ENCODE measurements around the gene MAPK8.

Gene MAPK8

DNA sequence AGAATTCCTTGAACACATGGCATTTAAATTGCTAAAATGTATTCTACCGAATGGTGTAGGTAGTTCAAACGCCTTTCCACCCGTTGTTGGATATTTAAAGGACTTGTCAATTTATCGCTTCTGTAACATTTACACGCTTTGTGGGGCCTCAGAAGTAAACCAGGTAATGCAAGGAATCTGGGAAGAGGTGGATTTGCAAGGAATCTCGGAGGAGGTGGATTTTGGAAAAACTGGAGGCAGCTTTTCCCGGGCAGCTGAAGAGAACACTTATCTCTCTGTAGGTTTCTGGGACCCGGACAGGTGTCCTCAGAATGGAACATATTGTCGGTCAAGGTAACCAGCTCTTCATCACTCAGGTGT is 592 bp upstream of the MAPK8 start:
- peak overlapping the region; percentile 70 for H3K27ac Mint-ChIP-seq
- no peak for DNase-seq
- peak overlapping the region; percentile 67 for H3K4me3 Mint-ChIP-seq
- no peaks in the 10 kb centered on the region for H3K27me3 Mint-ChIP-seq
- peaks cover 7% of the 10 kb centered on the region for H3K36me3 Mint-ChIP-seq (ENCODE audit: low read depth)
- H3K4me1 Mint-ChIP-seq = peaks cover 38% of the 10 kb centered on the region
- no peaks in the 10 kb centered on the region for H3K9me3 Mint-ChIP-seq
- no peak for ATAC-seq

DNA sequence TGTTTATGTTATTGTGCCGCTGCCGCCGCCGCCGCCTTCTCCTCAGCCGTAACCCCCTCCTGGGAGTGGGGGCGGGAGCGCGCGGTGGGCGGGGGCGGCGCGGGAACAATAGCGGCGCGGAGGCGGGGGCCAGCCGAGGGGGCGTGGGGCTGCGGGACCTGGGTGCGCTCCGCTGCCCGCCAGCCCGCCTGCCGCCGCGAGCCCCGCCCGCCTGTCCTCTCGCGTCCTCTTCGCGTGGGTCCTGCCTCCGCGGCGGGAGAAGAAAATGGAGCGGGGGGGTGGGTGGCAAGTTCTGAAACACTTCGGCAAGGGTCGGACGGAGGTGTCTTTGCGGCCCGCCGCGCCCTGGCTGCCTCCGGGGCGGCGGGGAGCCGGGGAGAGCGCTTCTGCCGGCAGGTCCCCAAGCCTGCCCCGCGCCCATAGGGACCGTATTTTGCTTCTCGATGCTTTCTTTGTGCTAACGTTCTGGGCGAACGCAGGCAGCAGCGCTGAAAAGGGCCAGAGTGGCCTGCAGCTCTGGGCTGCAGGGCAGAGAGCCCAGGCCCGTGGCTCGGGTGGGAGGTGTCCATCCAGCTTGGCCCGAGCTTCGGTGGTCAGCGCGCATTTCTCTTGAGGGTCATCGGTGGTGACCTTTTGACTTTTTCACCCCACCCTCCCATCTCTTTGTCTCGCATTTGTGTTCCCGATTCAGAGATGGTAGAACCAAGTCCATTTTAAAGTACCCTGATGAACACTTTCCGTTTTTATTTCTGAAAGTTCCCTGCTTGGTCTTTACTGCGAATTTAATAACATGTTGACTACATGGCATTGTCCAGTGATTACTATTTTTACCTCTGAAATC is 613 bp downstream of the MAPK8 start:
- H3K9me3 Mint-ChIP-seq = no peaks in the 10 kb centered on the region
- DNase-seq (peak; percentile 59), ATAC-seq (no peak)
- H3K27ac Mint-ChIP-seq = peak overlapping the region; percentile 85
- H3K4me3 Mint-ChIP-seq = peak overlapping the region; percentile 93
- H3K36me3 Mint-ChIP-seq (ENCODE audit: low read depth) = peaks cover 7% of the 10 kb centered on the region
- peaks cover 43% of the 10 kb centered on the region for H3K4me1 Mint-ChIP-seq
- no peaks in the 10 kb centered on the region for H3K27me3 Mint-ChIP-seq

DNA sequence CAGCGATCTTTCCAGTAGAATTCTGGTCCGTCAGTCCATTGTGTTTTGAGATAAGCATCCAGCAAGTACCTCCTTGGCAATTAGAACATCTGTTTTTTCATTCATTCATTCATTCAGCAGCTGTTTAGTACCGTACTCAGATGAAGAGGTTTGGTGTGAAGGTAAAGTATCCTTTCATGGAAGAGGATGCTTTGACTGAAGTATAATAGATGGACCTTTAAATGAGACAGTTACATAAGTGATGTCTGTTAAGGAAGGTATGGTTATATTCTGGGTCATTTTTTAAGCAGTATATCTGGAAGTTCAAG is 1.2 kb downstream of the MAPK8 start:
- no peak for DNase-seq
- Mint-ChIP-seq H3K4me1 (peaks cover 49% of the 10 kb centered on the region), H3K9me3 (no peaks in the 10 kb centered on the region), H3K27me3 (no peaks in the 10 kb centered on the region), H3K4me3 (peak overlapping the region; percentile 93), H3K27ac (peak overlapping the region; percentile 85), H3K36me3 (ENCODE audit: low read depth) (peaks cover 7% of the 10 kb centered on the region)
- no peak for ATAC-seq

DNA sequence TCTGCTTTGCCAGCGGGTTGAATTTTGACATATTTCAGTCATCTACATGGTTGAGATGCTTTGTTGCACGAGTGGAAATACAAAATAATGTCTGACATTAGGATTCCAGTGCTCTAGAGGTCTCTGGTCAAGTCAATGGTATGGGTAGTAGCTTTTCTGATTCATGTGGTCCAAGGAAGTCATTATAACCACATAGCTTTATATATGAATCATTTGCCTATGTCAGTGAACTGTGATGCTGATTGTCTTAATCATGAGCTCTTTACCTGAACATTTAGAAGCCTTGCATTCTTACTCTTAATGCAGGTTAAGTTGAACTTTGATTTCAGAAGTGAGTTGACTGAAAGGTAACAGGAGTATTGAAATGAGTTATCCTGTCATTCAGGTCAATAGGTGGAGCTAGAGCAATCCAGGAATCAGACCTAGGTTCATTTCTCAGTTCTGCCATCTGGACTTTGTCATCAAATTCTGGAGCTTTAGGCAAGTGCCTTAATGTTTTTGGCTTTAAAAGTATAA is 3.3 kb downstream of the MAPK8 start:
- Mint-ChIP-seq H3K27ac (peak overlapping the region; percentile 74), H3K4me1 (peaks cover 53% of the 10 kb centered on the region)
- ATAC-seq = peak; percentile 67

DNA sequence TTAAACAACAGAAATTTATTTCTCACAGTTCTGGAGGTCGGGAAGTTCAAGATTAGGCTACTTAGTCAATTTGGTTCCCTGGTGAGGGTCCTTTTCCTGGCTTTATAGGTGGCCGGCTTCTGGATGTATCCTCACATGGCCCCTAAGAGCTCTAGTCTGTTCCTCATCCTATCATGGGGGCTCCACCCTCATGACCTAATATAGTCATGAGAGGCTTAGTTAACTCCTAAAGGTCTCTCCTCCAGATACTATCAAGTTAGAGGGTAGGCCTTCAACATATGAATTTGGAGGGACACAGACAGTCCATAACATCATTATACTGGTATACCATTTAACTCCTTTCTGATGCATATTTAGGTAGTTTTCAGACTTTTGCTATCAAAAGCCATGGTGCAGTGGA is 7.6 kb downstream of the MAPK8 start:
- peaks cover 40% of the 10 kb centered on the region for H3K4me1 Mint-ChIP-seq

More for the DNA sequence above, 3.3 kb downstream of the MAPK8 start:
- no peaks in the 10 kb centered on the region for H3K27me3 Mint-ChIP-seq
- DNase-seq = no peak
- H3K36me3 Mint-ChIP-seq (ENCODE audit: low read depth) = peaks cover 7% of the 10 kb centered on the region
- no peaks in the 10 kb centered on the region for H3K9me3 Mint-ChIP-seq
- no peak overlapping the region for H3K4me3 Mint-ChIP-seq

DNA sequence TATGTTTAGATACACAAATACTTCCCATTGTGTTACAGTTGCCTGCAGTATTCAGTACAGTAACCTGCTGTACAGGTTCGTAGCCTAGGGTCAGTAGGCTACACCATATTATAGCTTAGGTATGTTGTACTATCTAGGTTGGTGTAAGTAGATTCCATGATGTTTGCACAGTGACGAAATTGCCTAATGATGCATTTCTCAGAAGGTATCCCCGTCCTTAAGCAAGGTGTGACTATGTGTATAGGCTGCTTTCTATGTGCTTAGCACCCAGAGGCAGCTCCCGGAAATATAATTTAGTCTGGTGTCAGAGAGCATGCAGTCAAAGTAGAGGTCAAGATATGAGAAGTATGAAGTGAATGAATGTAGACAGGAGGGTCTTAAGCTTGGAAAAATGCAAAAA is 9.8 kb downstream of the MAPK8 start:
- ATAC-seq (no peak), DNase-seq (no peak)
- no peaks in the 10 kb centered on the region for H3K27me3 Mint-ChIP-seq
- no peak overlapping the region for H3K4me3 Mint-ChIP-seq
- peaks cover 8% of the 10 kb centered on the region for H3K36me3 Mint-ChIP-seq (ENCODE audit: low read depth)
- H3K4me1 Mint-ChIP-seq = peaks cover 25% of the 10 kb centered on the region
- H3K9me3 Mint-ChIP-seq = no peaks in the 10 kb centered on the region
- no peak overlapping the region for H3K27ac Mint-ChIP-seq

More for the DNA sequence above, 7.6 kb downstream of the MAPK8 start:
- no peak for DNase-seq
- Mint-ChIP-seq H3K27me3 (no peaks in the 10 kb centered on the region), H3K36me3 (ENCODE audit: low read depth) (peaks cover 3% of the 10 kb centered on the region), H3K9me3 (no peaks in the 10 kb centered on the region), H3K27ac (no peak overlapping the region), H3K4me3 (no peak overlapping the region)
- ATAC-seq = no peak

DNA sequence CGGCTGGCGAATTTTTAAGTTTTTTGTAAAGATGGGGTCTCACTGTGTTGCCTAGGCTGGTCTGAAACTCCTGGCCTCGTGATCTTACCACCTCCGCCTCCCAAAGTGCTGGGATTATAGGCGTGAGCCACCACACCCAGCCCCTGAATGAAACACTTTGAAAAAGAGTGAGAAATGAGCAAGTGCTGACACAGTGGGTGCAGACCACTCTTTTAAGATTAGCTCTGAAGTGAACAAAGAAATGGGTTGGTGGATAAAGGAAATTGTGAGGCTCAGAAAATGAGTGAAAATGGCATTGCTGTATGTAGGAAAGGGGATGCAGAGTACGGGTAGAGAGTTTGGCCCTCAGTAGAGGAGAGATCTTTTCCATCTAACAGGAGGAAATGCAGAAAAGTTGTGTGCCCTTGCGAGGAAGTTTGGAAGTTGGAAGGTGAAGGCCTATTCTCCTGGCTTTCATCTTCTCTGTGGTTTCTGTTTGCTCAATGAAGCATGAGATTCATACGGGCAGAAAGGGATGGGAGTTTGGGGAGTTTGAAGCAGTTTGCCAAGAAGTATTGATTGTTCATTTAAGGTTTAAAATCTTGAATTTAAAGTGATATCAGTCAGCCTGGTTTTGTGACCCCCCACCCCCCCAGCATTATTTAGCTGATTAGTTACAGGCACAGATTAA is 11.0 kb downstream of the MAPK8 start:
- DNase-seq (no peak), ATAC-seq (peak; percentile 49)
- Mint-ChIP-seq H3K27me3 (no peaks in the 10 kb centered on the region), H3K9me3 (no peaks in the 10 kb centered on the region), H3K36me3 (ENCODE audit: low read depth) (peaks cover 9% of the 10 kb centered on the region), H3K4me1 (peaks cover 13% of the 10 kb centered on the region), H3K4me3 (no peak overlapping the region), H3K27ac (no peak overlapping the region)

DNA sequence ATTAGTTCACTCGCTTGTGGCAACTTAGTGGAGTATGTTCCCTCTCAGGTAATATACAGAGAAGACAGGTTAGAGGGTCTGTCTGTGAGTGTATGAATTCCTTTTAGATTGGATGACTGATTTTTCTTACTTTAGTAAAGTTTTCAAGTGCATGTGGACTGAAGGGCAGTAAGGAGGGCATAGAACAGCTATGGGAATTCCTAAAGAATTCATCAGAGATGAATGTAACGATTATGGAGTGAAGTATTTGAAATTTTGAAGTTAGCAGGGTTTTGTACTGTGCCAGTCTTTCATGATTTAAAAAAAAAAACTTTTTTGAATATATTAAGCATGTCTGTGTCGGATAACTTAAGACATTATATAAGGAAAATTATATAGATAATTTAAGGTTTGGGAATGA is 15.5 kb downstream of the MAPK8 start:
- ATAC-seq (no peak), DNase-seq (no peak)
- Mint-ChIP-seq H3K36me3 (ENCODE audit: low read depth) (peaks cover 14% of the 10 kb centered on the region), H3K9me3 (no peaks in the 10 kb centered on the region), H3K27ac (no peak overlapping the region), H3K4me3 (no peak overlapping the region), H3K27me3 (no peaks in the 10 kb centered on the region), H3K4me1 (peaks cover 33% of the 10 kb centered on the region)

DNA sequence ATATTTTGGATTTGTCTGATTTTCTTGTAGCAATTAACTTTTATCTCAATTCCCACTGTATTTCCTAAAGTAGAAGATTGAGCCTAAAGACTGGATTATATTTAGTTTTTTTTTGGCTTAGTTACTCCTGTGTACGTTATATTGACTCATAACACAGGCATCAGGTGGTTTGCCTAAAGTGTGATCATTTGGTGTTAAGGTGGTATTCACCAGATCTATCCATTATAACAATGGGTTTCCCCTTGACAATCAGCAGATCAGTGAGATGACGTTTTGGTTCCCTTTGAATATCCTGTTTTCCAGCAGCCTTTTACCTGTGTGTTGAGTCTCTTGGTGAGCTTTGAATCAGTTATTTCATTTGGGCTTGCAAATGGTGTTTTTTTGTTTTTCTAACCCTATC is 18.1 kb downstream of the MAPK8 start:
- no peak overlapping the region for H3K4me3 Mint-ChIP-seq
- H3K9me3 Mint-ChIP-seq = no peaks in the 10 kb centered on the region
- H3K4me1 Mint-ChIP-seq = peaks cover 42% of the 10 kb centered on the region
- H3K27me3 Mint-ChIP-seq = no peaks in the 10 kb centered on the region
- H3K27ac Mint-ChIP-seq = no peak overlapping the region
- H3K36me3 Mint-ChIP-seq (ENCODE audit: low read depth) = peaks cover 17% of the 10 kb centered on the region
- no peak for DNase-seq
- ATAC-seq = peak; percentile 61

DNA sequence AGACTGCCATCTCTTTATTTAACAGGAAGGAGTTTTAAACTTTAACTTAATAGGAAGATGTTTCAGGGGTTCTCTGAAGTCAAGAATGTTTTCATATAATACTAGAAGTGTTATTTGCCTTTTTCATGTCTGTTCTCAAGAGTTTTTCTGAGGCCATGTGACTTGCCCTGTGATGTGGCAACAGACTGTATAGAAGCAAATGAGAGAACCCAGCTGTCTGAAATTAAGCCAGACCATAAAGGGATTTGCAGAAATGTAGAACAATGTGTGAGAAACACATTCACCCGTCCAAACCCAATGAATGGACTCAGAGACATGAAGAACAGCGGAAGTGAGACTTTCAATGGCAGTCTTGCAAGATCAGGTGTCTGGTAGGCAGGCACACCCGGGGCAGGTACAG is 23.8 kb downstream of the MAPK8 start:
- no peak overlapping the region for H3K27ac Mint-ChIP-seq
- peaks cover 42% of the 10 kb centered on the region for H3K4me1 Mint-ChIP-seq
- no peaks in the 10 kb centered on the region for H3K9me3 Mint-ChIP-seq
- no peak for ATAC-seq
- H3K27me3 Mint-ChIP-seq = no peaks in the 10 kb centered on the region
- H3K36me3 Mint-ChIP-seq (ENCODE audit: low read depth) = peaks cover 35% of the 10 kb centered on the region
- no peak overlapping the region for H3K4me3 Mint-ChIP-seq
- no peak for DNase-seq

DNA sequence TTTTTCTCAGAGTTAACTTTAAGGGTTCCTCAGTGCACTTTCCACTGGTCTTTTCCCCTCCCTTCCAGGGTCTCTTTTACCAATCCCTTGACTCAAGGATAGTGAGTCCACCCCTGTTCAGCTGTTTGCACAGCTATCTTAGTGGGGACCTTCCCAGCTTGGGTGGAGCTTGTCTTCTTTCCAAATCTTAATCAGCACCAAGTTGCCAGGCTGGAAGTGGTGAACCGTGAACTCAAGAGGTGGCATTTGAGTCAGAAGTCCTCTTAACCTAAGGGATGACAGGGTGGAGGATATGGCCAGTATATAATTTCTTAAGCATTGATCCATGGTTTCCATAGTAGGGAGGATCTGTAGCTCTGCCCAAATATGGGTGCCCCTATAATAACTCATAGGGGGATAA is 25.0 kb downstream of the MAPK8 start:
- Mint-ChIP-seq H3K9me3 (no peaks in the 10 kb centered on the region), H3K4me3 (no peak overlapping the region), H3K27me3 (no peaks in the 10 kb centered on the region), H3K4me1 (peaks cover 32% of the 10 kb centered on the region), H3K27ac (no peak overlapping the region), H3K36me3 (ENCODE audit: low read depth) (peaks cover 32% of the 10 kb centered on the region)
- DNase-seq (no peak), ATAC-seq (peak; percentile 36)

DNA sequence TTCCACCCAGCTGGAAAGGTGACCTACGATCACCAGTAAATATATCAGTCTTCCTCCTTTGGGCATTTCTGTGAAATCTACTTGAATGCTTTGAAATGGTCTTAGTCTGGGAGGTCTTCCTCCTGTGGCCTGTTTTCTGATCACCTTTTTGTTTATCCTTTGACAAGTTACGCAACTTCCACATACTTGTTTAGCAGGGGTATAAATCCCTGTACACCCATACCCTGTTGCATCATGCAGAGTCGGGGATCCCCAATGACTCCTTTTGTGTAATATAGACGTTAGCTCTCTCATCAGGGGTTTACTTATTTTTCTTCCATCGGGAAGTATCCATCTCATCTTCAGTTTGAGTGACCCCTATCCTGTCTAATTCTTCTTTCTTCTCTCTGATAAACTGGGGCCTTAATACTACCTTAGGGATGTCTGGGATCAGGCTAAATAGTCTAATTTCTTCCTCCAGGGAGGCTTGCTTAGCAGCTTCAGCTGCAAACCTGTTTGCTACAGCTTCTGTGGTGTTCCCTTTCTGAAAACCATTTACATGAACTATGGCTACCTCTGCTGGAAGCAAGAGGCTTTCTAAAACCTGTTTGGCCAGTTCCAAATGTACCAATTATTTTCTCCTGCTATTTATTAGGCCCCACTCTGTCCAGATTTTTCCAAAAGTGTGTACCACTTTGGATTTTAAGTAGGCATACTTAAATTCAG is 25.8 kb downstream of the MAPK8 start:
- no peak for DNase-seq
- H3K36me3 Mint-ChIP-seq (ENCODE audit: low read depth) = peaks cover 39% of the 10 kb centered on the region

DNA sequence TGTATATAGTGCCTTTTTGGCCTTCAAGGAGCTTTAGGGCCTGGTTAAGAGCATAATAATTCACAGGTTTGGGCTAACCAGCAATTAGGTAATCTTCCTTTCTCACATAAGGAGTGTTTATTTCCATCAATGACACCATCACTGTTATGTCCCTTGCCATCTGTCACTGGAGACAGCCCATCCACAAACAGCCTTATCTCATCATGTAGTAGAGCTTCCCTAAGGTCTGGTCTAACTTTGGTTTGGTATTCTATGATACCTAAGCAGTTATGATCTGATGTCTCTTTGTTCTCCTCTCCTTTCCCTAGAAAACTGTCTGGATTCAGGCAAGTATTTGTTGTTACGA is 26.4 kb downstream of the MAPK8 start:
- H3K27me3 Mint-ChIP-seq = no peaks in the 10 kb centered on the region
- peaks cover 4% of the 10 kb centered on the region for H3K9me3 Mint-ChIP-seq
- DNase-seq = no peak
- H3K4me3 Mint-ChIP-seq = no peak overlapping the region
- no peak for ATAC-seq
- peaks cover 43% of the 10 kb centered on the region for H3K36me3 Mint-ChIP-seq (ENCODE audit: low read depth)
- H3K27ac Mint-ChIP-seq = no peak overlapping the region
- peaks cover 40% of the 10 kb centered on the region for H3K4me1 Mint-ChIP-seq

More for the DNA sequence above, 25.8 kb downstream of the MAPK8 start:
- Mint-ChIP-seq H3K9me3 (peaks cover under 1% of the 10 kb centered on the region), H3K4me1 (peaks cover 37% of the 10 kb centered on the region), H3K27ac (peak overlapping the region; percentile 56), H3K4me3 (no peak overlapping the region), H3K27me3 (no peaks in the 10 kb centered on the region)
- ATAC-seq = no peak

DNA sequence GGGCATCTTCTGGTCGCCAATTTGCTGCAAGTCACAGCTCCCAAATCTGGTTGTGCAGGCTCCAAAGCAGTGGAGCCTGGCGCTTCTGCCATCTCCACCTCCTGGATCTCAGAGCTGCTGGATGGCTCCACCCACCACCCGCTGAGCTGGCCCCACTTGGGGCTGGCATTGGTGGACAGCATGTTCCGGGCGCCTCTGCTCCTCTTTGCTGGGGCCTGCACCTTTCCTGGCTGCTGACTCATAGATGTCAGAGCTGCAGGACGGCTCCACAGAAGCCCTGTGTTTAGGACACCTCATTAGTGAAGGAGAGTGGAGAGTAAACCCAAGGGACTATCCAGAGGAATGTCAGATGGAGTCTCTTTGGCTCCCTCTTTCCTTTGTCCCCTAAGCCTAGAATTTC is 27.4 kb downstream of the MAPK8 start:
- no peaks in the 10 kb centered on the region for H3K27me3 Mint-ChIP-seq
- DNase-seq (no peak), ATAC-seq (no peak)
- peaks cover 39% of the 10 kb centered on the region for H3K4me1 Mint-ChIP-seq
- no peak overlapping the region for H3K27ac Mint-ChIP-seq
- H3K9me3 Mint-ChIP-seq = peaks cover 4% of the 10 kb centered on the region
- no peak overlapping the region for H3K4me3 Mint-ChIP-seq
- H3K36me3 Mint-ChIP-seq (ENCODE audit: low read depth) = peaks cover 43% of the 10 kb centered on the region

DNA sequence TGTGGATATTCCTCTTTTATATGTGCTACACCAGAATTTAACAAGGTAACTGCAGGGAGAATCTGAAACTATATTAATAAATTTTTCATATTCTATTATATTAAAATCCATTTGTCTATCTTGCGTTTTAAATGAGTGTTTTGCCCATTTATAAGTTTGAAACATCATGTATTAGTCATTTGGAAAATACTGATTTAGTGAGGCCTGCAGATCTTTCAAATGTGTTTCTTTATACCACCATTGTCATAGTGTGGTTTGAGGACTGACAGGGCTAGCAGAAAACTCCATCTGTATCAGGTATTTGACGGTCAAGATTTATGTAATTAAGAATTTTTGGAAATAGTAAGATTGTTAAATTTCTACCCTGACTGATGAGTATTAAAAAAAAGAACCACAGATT is 29.3 kb downstream of the MAPK8 start:
- Mint-ChIP-seq H3K36me3 (ENCODE audit: low read depth) (peaks cover 37% of the 10 kb centered on the region), H3K27ac (no peak overlapping the region), H3K9me3 (peaks cover 4% of the 10 kb centered on the region), H3K4me3 (no peak overlapping the region), H3K27me3 (no peaks in the 10 kb centered on the region), H3K4me1 (peaks cover 34% of the 10 kb centered on the region)
- ATAC-seq (no peak), DNase-seq (no peak)
